ENCODE measurements around the gene RAX. TPM values are rescaled to one million over a fixed set of nuclear protein-coding genes. Genes with fewer than 3 reads are reported as not detected.

The RAX gene
- total and polyA plus RNA-seq, 2 experiments from 2014 or later, result not detected

DNA sequence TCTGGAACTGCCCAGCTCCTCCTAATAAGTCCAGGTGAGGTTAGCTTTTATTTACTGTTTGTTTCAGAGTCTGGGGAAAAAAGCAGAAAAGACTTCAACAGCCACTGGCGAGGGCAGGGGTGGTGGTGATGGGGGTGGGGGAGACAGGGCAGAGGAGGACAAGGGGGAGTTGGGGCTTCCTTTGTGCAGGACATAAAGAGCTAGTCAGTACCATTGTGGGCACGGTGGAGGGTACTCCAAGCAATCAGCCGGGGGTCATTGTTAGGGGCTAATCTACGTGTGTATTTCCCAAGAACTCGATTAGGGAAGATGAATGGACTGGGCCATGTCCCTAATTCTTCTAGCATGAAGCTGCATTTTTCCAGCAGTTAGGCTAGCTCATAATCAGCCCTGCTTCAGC is 2.8 kb upstream of the RAX start:
- TF ChIP-seq EZH2phosphoT487 (IDR thresholded peaks at IDR 0.05; ENCODE audit: insufficient read depth, low read depth), result no peak
- TF ChIP-seq EZH2 (IDR thresholded peaks at IDR 0.05; ENCODE audit: insufficient read depth, poor library complexity, severe bottlenecking), result no peak
- in situ Hi-C loops (cut with MboI), result no loop called here
- Histone ChIP-seq H4K20me1 (ENCODE audit: insufficient read depth) (no peaks in the 10 kb centered on the region), H3K4me1 (ENCODE audit: insufficient read depth) (no peaks in the 10 kb centered on the region), H3K36me3 (ENCODE audit: low read depth) (no peaks in the 10 kb centered on the region), H3K9ac (no peak overlapping the region), H3K27me3 (replicated peaks; ENCODE audit: insufficient read depth) (peaks cover 89% of the 10 kb centered on the region), H3K9me3 (ENCODE audit: low read depth) (no peaks in the 10 kb centered on the region), H3K4me2 (ENCODE audit: unreplicated experiment) (no peak overlapping the region), H3K79me2 (ENCODE audit: insufficient read depth) (no peaks in the 10 kb centered on the region), H3K4me3 (no peak overlapping the region), H2AFZ (no peak overlapping the region), H3F3A (ENCODE audit: insufficient read depth) (no peaks in the 10 kb centered on the region), H3K27ac (no peak overlapping the region), H3K9me2 (ENCODE audit: insufficient read depth) (no peaks in the 10 kb centered on the region)
- DNase-seq, result no peak
- 66 to 79% methylated on average over 5 of the region's 5 CpGs for WGBS, 2 experiments (ENCODE audit: low coverage in 1 of 2, low lambda C conversion rate in 2 of 2, missing lambda C conversion rate in 2 of 2)

DNA sequence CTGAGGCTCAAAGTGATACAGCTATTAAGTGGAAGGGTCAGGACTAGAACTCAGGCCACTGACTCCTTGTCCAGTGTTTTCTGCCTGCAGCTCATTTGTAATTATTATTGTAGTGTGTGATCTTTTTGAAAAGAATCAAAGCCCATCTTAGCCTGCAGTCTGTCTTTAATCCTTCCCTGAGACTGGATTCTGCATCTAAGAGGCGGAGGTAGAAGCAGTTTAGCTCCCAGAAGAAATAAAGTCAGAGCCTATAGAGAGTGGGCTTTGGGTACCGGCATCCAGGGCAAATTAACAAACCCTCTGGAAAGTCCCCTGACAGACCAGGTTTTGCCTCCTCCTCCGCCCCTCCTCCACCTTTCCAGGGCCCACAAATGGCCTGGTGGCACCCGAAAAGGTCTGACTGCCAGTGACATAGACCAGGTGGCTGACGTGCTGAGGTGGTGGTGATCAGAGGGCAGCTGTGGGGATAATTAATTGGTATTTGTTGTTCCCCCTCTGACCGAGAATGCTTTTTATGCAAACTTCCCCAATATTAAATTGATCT is 2.2 kb upstream of the RAX start:
- WGBS, 2 experiments (ENCODE audit: low coverage in 1 of 2, low lambda C conversion rate in 2 of 2, missing lambda C conversion rate in 2 of 2), result 75% methylated on average over 6 of the region's 6 CpGs
- H3K9me2 ChIP-seq (ENCODE audit: insufficient read depth), result no peaks in the 10 kb centered on the region
- H3K27me3 ChIP-seq (replicated peaks; ENCODE audit: insufficient read depth), result peaks cover 90% of the 10 kb centered on the region
- no peak overlapping the region for H3K4me3 ChIP-seq
- in situ Hi-C loops (cut with MboI), result no loop called here
- no peak overlapping the region for H2AFZ ChIP-seq
- H3K4me2 ChIP-seq (ENCODE audit: unreplicated experiment), result no peak overlapping the region
- H3K36me3 ChIP-seq (ENCODE audit: low read depth), result no peaks in the 10 kb centered on the region
- H4K20me1 ChIP-seq (ENCODE audit: insufficient read depth), result no peaks in the 10 kb centered on the region
- H3K79me2 ChIP-seq (ENCODE audit: insufficient read depth), result no peaks in the 10 kb centered on the region
- H3K27ac ChIP-seq, result no peak overlapping the region
- TF ChIP-seq EZH2 (IDR thresholded peaks at IDR 0.05; ENCODE audit: insufficient read depth, poor library complexity, severe bottlenecking), result no peak
- no peak for TF ChIP-seq EZH2phosphoT487 (IDR thresholded peaks at IDR 0.05; ENCODE audit: insufficient read depth, low read depth)
- no peaks in the 10 kb centered on the region for H3K9me3 ChIP-seq (ENCODE audit: low read depth)
- H3K4me1 ChIP-seq (ENCODE audit: insufficient read depth), result no peaks in the 10 kb centered on the region
- no peaks in the 10 kb centered on the region for H3F3A ChIP-seq (ENCODE audit: insufficient read depth)
- no peak overlapping the region for H3K9ac ChIP-seq
- DNase-seq, result no peak

DNA sequence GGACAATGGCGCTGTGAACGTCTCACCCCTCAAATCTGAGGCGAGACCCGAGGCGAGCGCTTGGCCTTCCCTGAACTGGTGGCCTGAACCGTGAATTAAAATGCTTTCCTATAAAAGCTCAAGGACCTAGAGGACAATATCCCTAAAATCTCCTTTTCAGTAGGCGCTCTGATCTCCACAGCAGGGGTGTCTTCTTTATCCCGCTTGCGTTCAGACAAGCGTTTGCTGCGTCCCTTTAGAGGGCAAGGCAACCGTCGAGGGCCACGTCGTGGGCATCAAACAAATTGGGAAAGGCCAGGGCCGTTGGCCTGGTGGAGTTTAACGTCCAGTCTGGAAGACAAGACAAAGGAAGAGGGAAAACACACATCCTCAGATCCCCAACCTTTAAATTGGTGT is 1.3 kb upstream of the RAX start:
- TF ChIP-seq EZH2 (IDR thresholded peaks at IDR 0.05; ENCODE audit: insufficient read depth, poor library complexity, severe bottlenecking) (no peak), EZH2phosphoT487 (IDR thresholded peaks at IDR 0.05; ENCODE audit: insufficient read depth, low read depth) (no peak)
- 86 to 88% methylated on average over 18 of the region's 18 CpGs for WGBS, 2 experiments (ENCODE audit: low coverage in 1 of 2, low lambda C conversion rate in 2 of 2, missing lambda C conversion rate in 2 of 2)
- in situ Hi-C loops (cut with MboI), result no loop called here

DNA sequence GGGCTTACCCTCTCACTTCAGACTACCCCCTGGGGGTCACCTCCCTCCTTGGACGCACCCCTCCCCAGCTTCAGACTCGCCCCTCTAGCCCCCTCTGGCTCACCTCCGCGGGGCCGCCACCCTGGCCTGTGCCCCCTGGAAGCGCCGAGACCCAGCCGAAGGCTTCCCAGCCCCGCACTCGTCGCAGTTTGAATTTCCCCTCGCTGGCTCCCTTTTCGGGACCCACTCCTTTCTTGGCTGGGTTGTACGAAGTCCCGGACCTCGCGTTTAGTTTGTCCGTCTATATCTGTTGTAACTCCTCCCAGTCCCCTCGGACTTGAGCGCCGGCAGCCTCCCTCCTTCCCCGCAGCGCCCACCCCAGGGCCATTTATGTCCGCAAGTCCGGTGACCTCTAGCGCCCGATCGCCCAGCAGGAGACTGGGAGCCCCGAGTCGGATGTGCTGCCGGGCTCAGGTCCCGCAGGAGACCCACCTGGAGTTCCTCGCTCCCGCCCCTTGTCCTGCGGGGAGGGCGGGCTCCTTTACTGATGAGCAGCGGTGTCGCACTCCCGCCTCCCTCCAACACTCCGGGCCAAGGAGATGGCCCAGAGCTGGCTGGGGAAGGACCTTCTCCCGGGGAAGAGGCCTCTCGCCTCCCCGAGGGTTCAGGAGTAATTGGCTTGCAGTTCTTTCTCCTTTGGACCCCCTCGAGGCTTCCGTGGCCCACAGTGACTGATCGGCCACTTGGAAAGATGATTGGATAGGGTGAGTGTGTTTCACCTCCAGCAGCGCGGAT is 692 bp upstream of the RAX start:
- no peak overlapping the region for H3K9ac ChIP-seq
- H3K79me2 ChIP-seq (ENCODE audit: insufficient read depth), result no peaks in the 10 kb centered on the region
- no peak overlapping the region for H3K27ac ChIP-seq
- H3K27me3 ChIP-seq (replicated peaks; ENCODE audit: insufficient read depth), result peaks cover 92% of the 10 kb centered on the region
- H3K4me3 ChIP-seq, result no peak overlapping the region
- H2AFZ ChIP-seq, result no peak overlapping the region
- H3K9me2 ChIP-seq (ENCODE audit: insufficient read depth), result no peaks in the 10 kb centered on the region
- 72% methylated on average over 44 to 48 of the region's 48 CpGs for WGBS, 2 experiments (ENCODE audit: low coverage in 1 of 2, low lambda C conversion rate in 2 of 2, missing lambda C conversion rate in 2 of 2)
- H3K36me3 ChIP-seq (ENCODE audit: low read depth), result no peaks in the 10 kb centered on the region
- H4K20me1 ChIP-seq (ENCODE audit: insufficient read depth), result no peaks in the 10 kb centered on the region
- no peaks in the 10 kb centered on the region for H3K9me3 ChIP-seq (ENCODE audit: low read depth)
- H3F3A ChIP-seq (ENCODE audit: insufficient read depth), result no peaks in the 10 kb centered on the region
- DNase-seq, result no peak
- no peak overlapping the region for H3K4me2 ChIP-seq (ENCODE audit: unreplicated experiment)
- in situ Hi-C loops (cut with MboI), result no loop called here
- no peaks in the 10 kb centered on the region for H3K4me1 ChIP-seq (ENCODE audit: insufficient read depth)
- TF ChIP-seq EZH2 (IDR thresholded peaks at IDR 0.05; ENCODE audit: insufficient read depth, poor library complexity, severe bottlenecking) (no peak), EZH2phosphoT487 (IDR thresholded peaks at IDR 0.05; ENCODE audit: insufficient read depth, low read depth) (no peak)

More for the DNA sequence above, 1.3 kb upstream of the RAX start:
- Histone ChIP-seq H3K4me2 (ENCODE audit: unreplicated experiment) (no peak overlapping the region), H3K36me3 (ENCODE audit: low read depth) (no peaks in the 10 kb centered on the region), H3F3A (ENCODE audit: insufficient read depth) (no peaks in the 10 kb centered on the region), H3K9me3 (ENCODE audit: low read depth) (no peaks in the 10 kb centered on the region), H3K9ac (no peak overlapping the region), H3K4me3 (no peak overlapping the region), H3K79me2 (ENCODE audit: insufficient read depth) (no peaks in the 10 kb centered on the region), H3K27me3 (replicated peaks; ENCODE audit: insufficient read depth) (peaks cover 93% of the 10 kb centered on the region), H4K20me1 (ENCODE audit: insufficient read depth) (no peaks in the 10 kb centered on the region), H3K4me1 (ENCODE audit: insufficient read depth) (no peaks in the 10 kb centered on the region), H2AFZ (no peak overlapping the region), H3K27ac (no peak overlapping the region), H3K9me2 (ENCODE audit: insufficient read depth) (no peaks in the 10 kb centered on the region)
- DNase-seq, result no peak

Data from GM23248 (cell line).